ENCODE results near the gene PPP1R1C. TPM values are rescaled to one million over a fixed set of nuclear protein-coding genes. Genes with fewer than 3 reads are reported as not detected.
A peak's percentile ranks its signal among the peaks of the same experiment; 100 is the strongest.

The PPP1R1C gene
- total and polyA plus RNA-seq, 2 donors (not counting 1 experiment from before 2014, with no cell fraction given): not detected

- no peak overlapping the region for H3K9ac ChIP-seq (ENCODE audit: low read length)
- H3K4me1 ChIP-seq (ENCODE audit: control insufficient read depth in 2 of 2, insufficient read depth in 2 of 2, low read length in 2 of 2): no peaks in the 10 kb centered on the region
- ATAC-seq (ENCODE audit: low read depth) (no peak), DNase-seq (no peak)
- ChIA-PET POLR2A (no interaction called here), CTCF (interaction anchor here (0.6 kb wide), 1 partner anchor 12 kb away, joined by 3 read pairs; no protein-coding TSS in a partner anchor)
- no peaks in the 10 kb centered on the region for H4K20me1 ChIP-seq (ENCODE audit: control insufficient read depth, insufficient read depth, low read length, poor library complexity, severe bottlenecking)
- Mint-ChIP-seq H3K9me3 (ENCODE audit: insufficient read depth) (no peaks in the 10 kb centered on the region), H3K4me1 (no peaks in the 10 kb centered on the region), H3K4me3 (no peak overlapping the region), H3K27me3 (peaks cover 7% of the 10 kb centered on the region), H3K27ac (no peak overlapping the region)
- H3K36me3 ChIP-seq (replicated peaks in 1 of 2; ENCODE audit: control extremely low read depth in 1 of 2, control insufficient read depth in 1 of 2, extremely low read depth in 1 of 2, insufficient read depth in 2 of 2, low read length in 1 of 2): no peaks in the 10 kb centered on the region
- no peaks in the 10 kb centered on the region for H3K27me3 ChIP-seq (replicated peaks in 1 of 4; ENCODE audit: control extremely low read depth in 1 of 4, control insufficient read depth in 3 of 4, insufficient read depth in 4 of 4, low read length in 3 of 4)
- no peaks in the 10 kb centered on the region for H3K79me2 ChIP-seq (ENCODE audit: control insufficient read depth, insufficient read depth, low read length)
- no peak overlapping the region for H2AFZ ChIP-seq (ENCODE audit: insufficient read depth, low read depth, low read length, poor library complexity, severe bottlenecking)
- 75% methylated on average over 1 of the region's 5 CpGs for WGBS (ENCODE audit: insufficient coverage)
- TF ChIP-seq EZH2 (IDR thresholded peaks at IDR 0.05; ENCODE audit: borderline replicate concordance, insufficient read depth, low read depth, low read length, poor library complexity, severe bottlenecking) (no peak), CTCF (IDR thresholded peaks at IDR 0.05) (no peak)
- no peaks in the 10 kb centered on the region for H3K9me3 ChIP-seq (ENCODE audit: control extremely low read depth in 1 of 3, control insufficient read depth in 2 of 3, insufficient read depth in 1 of 3, low read length in 2 of 3)
- H3K4me3 ChIP-seq (ENCODE audit: control extremely low read depth in 1 of 5, extremely low read depth in 1 of 5, insufficient read depth in 1 of 5, low read depth in 2 of 5, low read length in 4 of 5): no peak overlapping the region
- H3K27ac ChIP-seq (ENCODE audit: low read length in 2 of 2): no peak overlapping the region
- no peak overlapping the region for H3K4me2 ChIP-seq (replicated peaks; ENCODE audit: low read depth, low read length, poor library complexity, severe bottlenecking)
- intact Hi-C loops (cut with micrococcal nuclease): no loop called here
Observed at GRCh38 chr2:181973171-181973783, 12.4 kb upstream of the PPP1R1C start.

- ATAC-seq (ENCODE audit: low read depth) (peak; percentile 33), DNase-seq (no peak)
- 83% methylated on average over 4 of the region's 5 CpGs for WGBS (ENCODE audit: insufficient coverage)
- Mint-ChIP-seq H3K27ac (no peak overlapping the region), H3K4me1 (no peaks in the 10 kb centered on the region), H3K27me3 (peaks cover 2% of the 10 kb centered on the region), H3K4me3 (no peak overlapping the region), H3K9me3 (ENCODE audit: insufficient read depth) (no peaks in the 10 kb centered on the region)
- no peak overlapping the region for H3K9ac ChIP-seq (ENCODE audit: low read length)
- no peaks in the 10 kb centered on the region for H4K20me1 ChIP-seq (ENCODE audit: control insufficient read depth, insufficient read depth, low read length, poor library complexity, severe bottlenecking)
- no peak overlapping the region for H2AFZ ChIP-seq (ENCODE audit: insufficient read depth, low read depth, low read length, poor library complexity, severe bottlenecking)
- no peak for TF ChIP-seq CTCF (IDR thresholded peaks at IDR 0.05)
- TF ChIP-seq EZH2 (IDR thresholded peaks at IDR 0.05; ENCODE audit: borderline replicate concordance, insufficient read depth, low read depth, low read length, poor library complexity, severe bottlenecking): no peak
- H3K27me3 ChIP-seq (replicated peaks in 1 of 4; ENCODE audit: control extremely low read depth in 1 of 4, control insufficient read depth in 3 of 4, insufficient read depth in 4 of 4, low read length in 3 of 4): no peaks in the 10 kb centered on the region
- H3K27ac ChIP-seq (ENCODE audit: low read length in 2 of 2): no peak overlapping the region
- CTCF ChIA-PET: interaction anchor here (1.2 kb wide), 1 partner anchor 100 kb away, joined by 3 read pairs; no protein-coding TSS in a partner anchor
- H3K36me3 ChIP-seq (replicated peaks in 1 of 2; ENCODE audit: control extremely low read depth in 1 of 2, control insufficient read depth in 1 of 2, extremely low read depth in 1 of 2, insufficient read depth in 2 of 2, low read length in 1 of 2): no peaks in the 10 kb centered on the region
- H3K4me2 ChIP-seq (replicated peaks; ENCODE audit: low read depth, low read length, poor library complexity, severe bottlenecking): no peak overlapping the region
- intact Hi-C loops (cut with micrococcal nuclease): no loop called here
- POLR2A ChIA-PET: no interaction called here
- H3K79me2 ChIP-seq (ENCODE audit: control insufficient read depth, insufficient read depth, low read length): no peaks in the 10 kb centered on the region
- no peaks in the 10 kb centered on the region for H3K9me3 ChIP-seq (ENCODE audit: control extremely low read depth in 1 of 3, control insufficient read depth in 2 of 3, insufficient read depth in 1 of 3, low read length in 2 of 3)
- H3K4me1 ChIP-seq (ENCODE audit: control insufficient read depth in 2 of 2, insufficient read depth in 2 of 2, low read length in 2 of 2): no peaks in the 10 kb centered on the region
- H3K4me3 ChIP-seq (ENCODE audit: control extremely low read depth in 1 of 5, extremely low read depth in 1 of 5, insufficient read depth in 1 of 5, low read depth in 2 of 5, low read length in 4 of 5): no peak overlapping the region
Observed at GRCh38 chr2:181977661-181978350, 7.8 kb upstream of the PPP1R1C start.
